Pancreas (tissue), 10 donors: Measurements from ENCODE around the gene CBR3. TPM values are rescaled to one million over a fixed set of nuclear protein-coding genes. Genes with fewer than 3 reads are reported as not detected.

ENCODE experiments used
- ATAC-seq, 4 donors: fragments of 200-7000 bp; cut with Tn5 transposase; one replicate each; pipeline versions ENCODE4 v1.8.0 to v1.9.1; 2020; ENCODE audit warnings: mild to moderate bottlenecking in 4 of 4, moderate library complexity in 4 of 4
- DNase-seq, 6 donors: peaks; one replicate each; pipeline ENCODE4 v3.0.0-alpha.2; 2020
- FAIRE-seq: peaks from 2 replicates; lab custom pipeline; 2012; peaks lifted over from hg19 to GRCh38; lab: Jason Lieb, UNC
- H3K27ac ChIP-seq, 4 donors: fragments of 200-600 bp; sonication (generic); 1 replicate in 3 of 4; 2 replicates in 1 of 4; pipeline versions ENCODE4 v1.5.0 to v1.8.0; 2020
- H3K27me3 ChIP-seq, 4 donors: fragments of 200-600 bp; one replicate each; pipeline ENCODE4 v1.8.0; 2021
- H3K36me3 ChIP-seq, 3 donors: fragments of 200-600 bp; sonication (generic) in 1 of 3; one replicate each; pipeline versions ENCODE4 v1.5.0 to v1.8.0; 2020 to 2021
- H3K4me1 ChIP-seq, 3 donors: fragments of 200-600 bp; one replicate each; pipeline ENCODE4 v1.8.0; 2021
- H3K4me3 ChIP-seq, 4 donors: fragments of 200-600 bp; sonication (generic) in 2 of 4; one replicate each; pipeline versions ENCODE4 v1.5.0 to v1.8.0; 2020 to 2021
- H3K9me3 ChIP-seq, 4 donors: fragments of 200-600 bp; one replicate each; pipeline ENCODE4 v1.8.0; 2021
- CTCF ChIP-seq, 4 donors: fragments of 200-600 bp; sonication (generic) in 3 of 4; IDR thresholded peaks; one replicate each; pipeline versions ENCODE4 v1.5.0 to v1.8.0; 2021; ENCODE audit warnings: antibody characterized with exemption in 4 of 4
- WGBS, 2 donors: extraction: QIAGEN DNeasy Blood & Tissue Kit; methylation state at CpG; one replicate each; pipeline ENCODE4 v1.1.7; 2013; 5-methylcytosine and 5-hydroxymethylcytosine counted together
- intact Hi-C, 3 donors: fragments of 100-400 bp; cut with DNase I; formaldehyde crosslinking; loops; one replicate each; pipeline versions ENCODE4 v1.11.1 to v1.14.2; 2022
- polyA plus RNA-seq, 2 donors: library from polyadenylated mRNA; stranded (reverse); fragments of 200-250 nt; gene quantifications; one replicate each; pipeline ENCODE4 v1.2.3, GENCODE V29; 2013
- total RNA-seq, 6 donors: library from RNA; stranded (reverse); fragmentation: NEBNext Ultra II Directional in 4 of 6; extraction: Animal tissue kit (Norgen Biotek cat#: 25700) in 4 of 6; gene quantifications; one replicate each; pipeline versions ENCODE4 v1.2.1 to v1.2.4, GENCODE V29; 2021 to 2023
- donor health status: healthy with polysubstance abuse.
- donor health status: DM: no; HTN: no; CAD: no; lungs with moderate emphysema.
- donor health status: DM: no; HTN: no; CAD: no.
- donor health status: control.
- donor health status: control.
- donor health status: Bipolar disorder and iron deficiency.
- donor health status: DM: yes; HTN: yes; CAD: no.
- donor health status: DM: no; HTN: no; CAD: no.
- donor health status: DM: no; HTN: no; CAD: no.
- donor health status: DM: yes; HTN: yes; CAD: no.

CBR3 gene
- total and polyA plus RNA-seq, 8 donors: 0.16 to 2.4 (median 1.1) TPM

- 79 to 82% methylated on average over 5 of the region's 5 CpGs for WGBS, 2 donors
- ATAC-seq (peak in 1 of 4 donors; percentile 53), FAIRE-seq (no peak), DNase-seq (no peak)
- Histone ChIP-seq H3K4me1 (no peaks in the 10 kb centered on the region), H3K4me3 (no peak overlapping the region), H3K27ac (no peak overlapping the region), H3K9me3 (no peaks in the 10 kb centered on the region), H3K27me3 (no peaks in the 10 kb centered on the region), H3K36me3 (no peaks in the 10 kb centered on the region)
- TF ChIP-seq CTCF (IDR thresholded peaks at IDR 0.05): no peak
- intact Hi-C loops: no loop called here
Observed at GRCh38 chr21:36171336-36171735, 36.5 kb downstream of the CBR3 start.

DNA sequence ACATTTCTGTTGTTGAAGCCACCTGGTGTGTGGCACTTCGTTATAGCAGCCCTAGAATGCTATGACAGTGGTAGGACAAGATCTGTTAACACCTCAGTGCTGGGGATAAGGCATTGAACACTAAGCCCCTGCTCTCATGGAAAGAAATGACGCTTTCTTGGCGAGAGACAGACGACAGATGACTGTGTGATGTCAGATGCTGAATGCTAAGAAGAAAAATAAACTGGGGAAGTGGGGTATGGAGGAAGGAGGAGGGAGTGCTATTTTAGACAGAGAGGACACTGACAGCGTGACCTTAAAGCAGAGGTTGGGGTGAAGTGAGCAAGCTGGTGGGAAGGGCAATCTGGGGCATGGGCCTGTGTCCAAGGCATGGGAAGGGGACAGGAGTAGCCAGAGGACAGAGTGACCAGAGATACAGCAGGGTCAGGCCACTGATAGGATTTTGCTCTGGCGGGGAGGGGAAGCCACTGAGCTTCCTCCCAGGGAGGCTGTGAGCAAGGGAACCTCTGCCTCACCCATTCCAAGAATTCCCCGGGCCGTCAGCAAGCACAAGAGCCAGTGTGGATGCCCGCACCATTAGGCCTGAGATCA, 37.0 kb downstream of the CBR3 start:
- Histone ChIP-seq H3K36me3 (no peaks in the 10 kb centered on the region), H3K27ac (no peak overlapping the region), H3K9me3 (no peaks in the 10 kb centered on the region), H3K4me3 (no peak overlapping the region), H3K4me1 (no peaks in the 10 kb centered on the region), H3K27me3 (no peaks in the 10 kb centered on the region)
- no peak for TF ChIP-seq CTCF (IDR thresholded peaks at IDR 0.05)
- no peak for FAIRE-seq
- ATAC-seq: peak in 2 of 4 donors; percentile 36 to 56
- 85 to 87% methylated on average over 9 of the region's 9 CpGs for WGBS, 2 donors
- intact Hi-C loops: no loop called here
- no peak for DNase-seq

GRCh38 chr21:36174780-36175179, 39.9 kb downstream of the CBR3 start:
- DNase-seq: no peak
- FAIRE-seq: no peak
- 99% methylated on average over 6 of the region's 6 CpGs for WGBS, 2 donors
- H3K27me3 ChIP-seq: no peaks in the 10 kb centered on the region
- no peak overlapping the region for H3K4me3 ChIP-seq
- ATAC-seq: no peak
- TF ChIP-seq CTCF (IDR thresholded peaks at IDR 0.05): no peak
- H3K36me3 ChIP-seq: no peaks in the 10 kb centered on the region
- H3K4me1 ChIP-seq: no peaks in the 10 kb centered on the region
- intact Hi-C loops: no loop called here
- no peaks in the 10 kb centered on the region for H3K9me3 ChIP-seq
- H3K27ac ChIP-seq: no peak overlapping the region

- Histone ChIP-seq H3K9me3 (no peaks in the 10 kb centered on the region), H3K4me3 (no peak overlapping the region), H3K27me3 (no peaks in the 10 kb centered on the region), H3K4me1 (no peaks in the 10 kb centered on the region), H3K36me3 (no peaks in the 10 kb centered on the region), H3K27ac (no peak overlapping the region)
- 77 to 84% methylated on average over 7 of the region's 7 CpGs for WGBS, 2 donors
- intact Hi-C loops: no loop called here
- ATAC-seq (peak in 1 of 4 donors; percentile 11), DNase-seq (no peak), FAIRE-seq (no peak)
- no peak for TF ChIP-seq CTCF (IDR thresholded peaks at IDR 0.05)
Observed at GRCh38 chr21:36175771-36176565, 41.1 kb downstream of the CBR3 start.

GRCh38 chr21:36178349-36178748, 43.5 kb downstream of the CBR3 start:
- FAIRE-seq (no peak), DNase-seq (no peak), ATAC-seq (peak in 1 of 4 donors; percentile 26)
- no peaks in the 10 kb centered on the region for H3K9me3 ChIP-seq
- no peak for TF ChIP-seq CTCF (IDR thresholded peaks at IDR 0.05)
- no peaks in the 10 kb centered on the region for H3K4me1 ChIP-seq
- WGBS, 2 donors: 94 to 97% methylated on average over 2 of the region's 2 CpGs
- intact Hi-C loops: no loop called here
- no peaks in the 10 kb centered on the region for H3K27me3 ChIP-seq
- H3K4me3 ChIP-seq: no peak overlapping the region
- H3K36me3 ChIP-seq: no peaks in the 10 kb centered on the region
- H3K27ac ChIP-seq: no peak overlapping the region
